Measurements from ENCODE around the gene EXOC4.

Gene EXOC4

DNA sequence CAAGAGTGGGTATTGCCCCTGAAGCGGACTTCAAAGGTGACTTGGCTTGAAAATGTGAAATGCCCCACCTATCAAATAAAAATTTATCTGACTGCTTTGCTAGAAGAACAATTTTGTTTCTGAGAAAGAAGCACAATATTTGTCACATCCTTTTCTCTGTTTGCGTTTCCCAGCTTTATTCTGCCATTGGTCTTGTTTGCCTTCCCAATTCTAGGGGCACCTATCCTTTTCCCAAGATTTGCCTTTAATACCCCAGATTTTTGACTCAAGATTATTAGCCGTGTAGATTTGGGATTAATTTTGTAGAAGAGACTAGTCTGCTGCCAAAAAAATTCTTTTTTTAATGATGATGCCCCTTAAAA is 764.0 kb downstream of the EXOC4 start:
- no peak for DNase-seq

DNA sequence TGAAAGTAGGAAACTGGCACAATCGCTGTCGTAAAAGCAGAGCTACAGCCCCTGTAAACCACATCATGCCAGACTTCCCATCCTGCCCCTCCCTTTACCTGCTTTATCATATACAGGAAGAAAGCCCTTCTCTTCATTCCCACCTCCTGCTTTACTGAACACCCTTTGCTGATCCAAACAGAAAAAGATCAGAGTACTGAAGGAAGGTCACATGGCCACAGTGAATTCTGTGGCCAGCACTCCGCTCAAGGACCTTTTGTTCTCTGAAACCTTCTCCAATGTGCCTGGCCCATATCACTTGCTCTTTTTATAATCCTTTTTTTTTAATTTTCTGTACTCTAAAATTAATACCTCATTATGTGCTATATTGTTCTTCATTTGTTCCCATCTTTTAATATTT is 765.4 kb downstream of the EXOC4 start:
- DNase-seq: no peak

DNA sequence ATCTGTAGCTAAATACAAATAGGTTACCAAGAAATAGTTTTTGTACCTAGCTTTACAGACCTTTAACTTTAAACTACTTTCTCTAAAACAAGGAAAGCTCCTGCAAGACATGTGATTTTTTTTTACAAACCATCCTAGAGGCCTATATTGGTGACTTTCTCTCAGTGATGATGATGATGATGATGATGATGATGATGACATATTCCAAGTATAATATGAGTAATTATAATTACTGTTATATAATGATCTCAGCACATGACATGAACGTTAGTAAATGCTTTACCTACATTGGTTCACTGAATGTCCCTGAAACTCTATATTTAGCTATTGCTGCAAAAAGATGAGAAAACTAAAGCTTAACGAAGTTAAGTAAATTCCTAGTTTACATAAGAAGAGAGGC is 766.4 kb downstream of the EXOC4 start:
- DNase-seq: no peak

DNA sequence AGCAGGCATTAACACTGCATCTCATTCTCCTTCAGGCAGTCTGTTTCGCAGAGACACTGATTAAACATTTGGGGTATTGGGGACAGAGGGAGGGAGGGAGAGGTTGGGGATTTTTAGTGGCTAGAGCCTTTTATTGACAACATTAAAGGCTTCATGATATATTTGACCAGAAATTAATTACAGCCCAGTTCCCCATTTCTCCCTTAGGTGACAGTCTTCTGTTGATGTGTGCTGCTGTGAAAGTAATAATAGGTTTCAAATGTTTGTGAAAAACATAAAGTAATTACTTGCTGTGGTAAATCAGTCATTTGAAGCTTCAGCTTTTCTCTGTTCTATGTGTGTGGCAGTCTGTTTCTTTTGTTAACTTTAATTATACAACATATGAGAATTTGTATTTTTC is 769.0 kb downstream of the EXOC4 start:
- peak; percentile 3 for DNase-seq

GRCh38 chr7:134022286-134022911 is 769.5 kb downstream of the EXOC4 start:
- peak; percentile 54 for DNase-seq

DNA sequence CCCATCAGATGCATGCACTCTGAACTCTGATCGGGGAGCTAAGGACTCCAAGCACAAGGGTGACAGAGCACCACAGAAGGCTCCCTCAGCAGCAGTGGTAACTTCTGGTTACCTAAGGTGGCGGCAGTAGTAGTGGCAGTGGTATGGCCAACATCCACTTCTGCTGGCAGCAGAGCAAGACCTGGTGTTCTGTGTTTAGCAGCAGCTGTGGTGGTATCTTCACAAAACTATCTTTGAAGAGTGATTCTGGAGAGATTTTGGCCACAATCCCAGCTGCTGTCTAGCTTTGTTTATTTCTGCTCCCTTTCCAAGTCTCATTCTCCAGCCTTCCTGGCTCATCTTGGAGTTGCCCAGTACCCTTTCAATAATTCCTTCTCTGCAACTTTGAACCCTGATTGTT is 771.9 kb downstream of the EXOC4 start:
- DNase-seq: no peak

DNA sequence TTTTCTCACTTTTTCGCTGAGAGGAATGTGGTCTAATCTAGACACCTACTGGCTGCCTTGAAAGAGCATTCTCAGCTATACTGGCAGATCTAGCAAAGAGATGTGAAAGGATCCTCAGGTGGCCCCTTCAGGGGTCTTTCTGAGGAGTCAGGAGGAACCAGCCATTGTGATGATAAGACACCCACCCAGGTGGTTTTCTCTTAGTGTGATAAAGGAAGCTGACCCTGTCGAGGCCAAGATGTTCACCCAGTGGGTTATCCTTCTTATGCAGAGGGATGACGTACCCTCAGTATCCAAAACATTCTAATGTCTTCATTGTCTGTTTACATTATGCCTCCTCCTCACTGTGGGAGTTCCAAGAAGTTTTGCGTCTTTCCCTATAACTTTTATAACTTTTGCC is 776.0 kb downstream of the EXOC4 start:
- no peak for DNase-seq

GRCh38 chr7:134029743-134030142 is 776.9 kb downstream of the EXOC4 start:
- no peak for DNase-seq

- DNase-seq: no peak
Measured at GRCh38 chr7:134030460-134030865, 777.6 kb downstream of the EXOC4 start.

- no peak for DNase-seq
Measured at GRCh38 chr7:134031835-134032617, 779.1 kb downstream of the EXOC4 start.

GRCh38 chr7:134034652-134035051 is 781.8 kb downstream of the EXOC4 start:
- no peak for DNase-seq

GRCh38 chr7:134037991-134038390 is 785.1 kb downstream of the EXOC4 start:
- DNase-seq: no peak

DNA sequence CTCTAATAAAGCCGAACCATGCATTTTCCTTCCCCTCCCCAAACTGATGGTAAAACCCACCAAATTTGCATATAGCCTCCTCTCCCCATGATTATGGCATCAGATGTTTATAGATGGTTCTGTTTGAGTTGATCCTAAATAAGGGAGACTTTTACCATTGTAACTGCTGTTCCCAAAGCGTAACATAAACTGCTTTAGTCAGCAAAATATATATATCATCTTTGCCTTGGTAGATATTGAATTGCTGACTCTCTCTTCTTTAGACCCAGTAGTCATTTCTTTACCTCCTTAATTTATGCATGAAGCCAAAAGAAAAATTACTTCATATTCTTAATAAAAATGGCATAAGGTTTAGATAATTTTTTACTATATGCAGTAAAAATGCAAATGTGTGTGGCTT is 788.1 kb downstream of the EXOC4 start:
- no peak for DNase-seq

DNA sequence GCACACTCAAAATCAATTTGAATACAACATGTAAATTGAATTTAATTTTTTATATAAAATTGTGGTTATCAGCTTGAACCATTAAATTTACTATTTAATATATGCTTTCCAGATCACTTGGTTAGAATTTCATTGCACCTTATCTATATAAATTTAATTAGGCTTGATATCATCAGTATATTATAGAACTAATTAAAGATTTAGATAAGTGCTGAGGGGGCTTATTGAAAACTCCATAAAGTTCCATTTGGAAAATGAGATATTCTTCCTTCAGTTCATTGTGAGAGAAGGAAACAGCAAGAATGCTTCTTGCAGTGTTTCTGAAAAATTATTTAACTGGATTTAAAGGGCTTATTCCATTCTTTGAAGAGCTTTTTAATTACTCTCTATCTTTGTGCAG is 788.6 kb downstream of the EXOC4 start:
- DNase-seq: no peak

DNA sequence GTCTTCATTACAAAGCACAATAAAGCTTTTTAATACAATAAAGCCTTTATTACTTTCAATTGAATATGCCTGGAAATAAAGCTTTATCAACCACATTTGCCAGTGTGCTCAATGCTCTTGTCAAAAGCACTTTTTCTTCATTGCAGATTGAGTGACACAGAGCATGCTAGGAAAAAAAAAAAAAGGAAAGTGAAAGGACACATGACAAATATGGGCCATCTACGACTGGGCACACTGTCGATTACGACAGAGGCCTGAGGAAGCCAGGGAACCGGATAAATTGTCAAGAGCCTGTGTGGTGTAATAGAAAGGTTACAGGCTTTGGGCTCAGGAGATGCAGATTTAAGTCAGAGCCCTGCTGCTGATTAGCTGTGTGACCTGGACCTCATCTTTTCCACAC is 789.4 kb downstream of the EXOC4 start:
- DNase-seq: no peak

DNA sequence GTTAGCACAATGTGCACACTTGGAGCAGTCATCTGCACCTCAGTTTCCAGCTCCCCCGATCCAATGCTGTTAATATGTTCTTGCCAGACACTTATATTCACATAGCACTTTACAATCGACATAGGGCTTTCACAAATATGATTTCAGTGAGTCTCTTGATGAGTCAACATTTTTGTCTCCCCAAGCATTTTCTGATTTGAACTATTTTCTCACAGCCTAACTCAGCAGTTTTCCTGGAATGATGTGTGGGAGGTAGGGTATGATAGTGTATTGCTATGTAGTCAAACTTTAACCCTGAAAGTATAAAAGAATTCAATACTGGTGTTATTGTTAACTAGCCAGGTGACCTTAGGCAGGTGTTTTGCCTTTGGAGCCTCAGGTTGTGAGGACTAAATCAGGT is 791.8 kb downstream of the EXOC4 start:
- no peak for DNase-seq

DNA sequence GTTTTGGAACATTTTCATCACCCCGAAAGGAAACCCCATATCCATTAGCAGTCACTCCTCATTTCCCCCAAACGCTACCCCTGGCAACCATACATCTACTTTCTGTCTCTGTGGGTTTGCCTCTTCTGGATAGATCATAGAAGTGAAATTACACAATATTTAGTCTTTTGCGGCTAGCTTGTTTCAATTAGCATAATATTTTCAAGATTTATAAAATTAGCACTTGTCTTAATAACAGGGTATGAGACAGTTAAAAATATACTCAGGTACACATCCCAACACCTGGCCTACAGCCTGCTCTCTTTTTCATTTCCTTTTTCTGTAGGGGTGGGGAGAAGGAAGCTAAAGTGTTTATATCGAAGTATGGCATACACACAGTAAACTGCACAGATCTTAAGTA is 792.8 kb downstream of the EXOC4 start:
- DNase-seq: no peak

DNA sequence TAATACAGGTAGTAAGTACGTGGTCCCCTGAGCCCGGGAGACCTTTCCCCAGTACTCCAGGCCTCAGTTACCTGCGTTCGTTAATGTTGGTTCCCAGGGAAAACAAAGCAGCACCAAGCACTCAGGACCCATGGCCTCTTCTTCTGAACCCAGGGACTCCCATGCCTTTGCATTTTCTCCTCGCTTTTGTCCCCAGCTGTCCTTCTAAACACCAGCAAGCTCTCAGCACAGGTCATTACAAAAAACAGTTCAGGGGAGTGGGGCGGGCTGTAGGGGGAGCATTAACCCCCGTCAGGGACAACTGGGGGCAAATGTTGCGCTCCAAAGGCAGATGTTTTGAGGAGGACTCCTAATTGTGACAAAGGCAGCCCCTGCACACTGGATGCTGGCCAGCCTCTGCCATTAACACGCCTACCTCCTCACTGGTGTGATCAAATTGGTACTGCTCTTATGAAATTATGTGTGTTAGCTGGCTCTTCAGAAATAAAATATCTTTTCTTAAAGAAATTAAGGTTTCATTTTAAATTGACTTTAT is 793.8 kb downstream of the EXOC4 start:
- DNase-seq: no peak

DNA sequence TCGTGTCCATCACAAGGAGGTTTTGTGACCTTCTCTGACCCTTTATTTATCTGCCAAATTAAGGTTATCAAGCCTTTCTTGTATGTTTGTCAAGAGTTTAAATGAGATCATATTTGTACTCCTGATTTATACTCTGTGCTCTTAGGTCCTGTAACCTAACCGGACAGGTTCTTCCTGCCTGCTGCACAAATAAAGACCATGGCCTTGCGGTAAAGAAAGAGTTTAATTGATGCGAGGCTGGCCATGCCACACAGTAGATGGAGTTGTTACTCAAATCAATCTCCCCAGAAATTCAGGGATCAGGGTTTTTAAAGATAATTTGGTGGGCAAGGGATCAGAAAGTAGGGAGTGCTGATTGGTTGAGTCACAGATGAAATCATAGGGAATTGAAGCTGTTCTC is 794.8 kb downstream of the EXOC4 start:
- DNase-seq: no peak

DNA sequence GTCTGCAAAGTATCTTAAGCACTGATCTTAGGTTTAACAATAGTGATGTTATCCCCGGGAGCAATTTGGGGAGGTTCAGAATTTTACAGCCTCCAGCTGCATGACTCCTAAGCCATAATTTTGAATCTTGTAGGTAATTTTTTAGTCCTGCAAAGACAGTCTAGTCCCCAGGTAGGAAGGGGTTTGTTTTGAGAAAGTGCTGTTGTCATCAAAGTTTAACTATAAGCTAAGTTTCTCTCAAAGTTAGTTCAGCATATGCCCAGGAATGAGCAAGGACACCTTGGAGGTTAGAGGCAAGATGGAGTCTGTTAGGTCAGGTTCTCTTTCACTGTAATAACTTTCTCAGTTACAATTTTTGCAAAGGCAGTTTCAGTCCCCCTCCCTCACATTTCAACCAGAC is 795.3 kb downstream of the EXOC4 start:
- no peak for DNase-seq

DNA sequence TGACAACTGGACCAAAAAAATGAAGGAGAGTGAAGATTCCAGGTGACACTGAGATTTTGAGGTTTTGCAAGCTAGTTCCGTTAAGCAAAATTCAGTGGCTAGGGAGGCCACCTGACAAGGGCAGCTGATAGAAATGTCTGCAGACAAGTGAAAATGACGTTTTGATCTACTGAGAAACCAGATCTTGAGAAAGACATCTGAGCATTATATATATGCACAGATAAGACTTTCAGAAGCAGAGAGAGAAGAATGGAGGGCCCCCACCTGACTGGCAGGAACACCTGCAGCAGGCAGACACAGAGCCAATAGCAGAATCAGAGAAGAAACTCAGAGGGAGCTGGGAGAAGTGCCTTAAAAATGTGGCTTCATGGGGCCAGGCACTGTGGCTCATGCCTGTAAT is 798.1 kb downstream of the EXOC4 start:
- no peak for DNase-seq

- no peak for DNase-seq
Measured at GRCh38 chr7:134056816-134057215, 803.9 kb downstream of the EXOC4 start.

DNA sequence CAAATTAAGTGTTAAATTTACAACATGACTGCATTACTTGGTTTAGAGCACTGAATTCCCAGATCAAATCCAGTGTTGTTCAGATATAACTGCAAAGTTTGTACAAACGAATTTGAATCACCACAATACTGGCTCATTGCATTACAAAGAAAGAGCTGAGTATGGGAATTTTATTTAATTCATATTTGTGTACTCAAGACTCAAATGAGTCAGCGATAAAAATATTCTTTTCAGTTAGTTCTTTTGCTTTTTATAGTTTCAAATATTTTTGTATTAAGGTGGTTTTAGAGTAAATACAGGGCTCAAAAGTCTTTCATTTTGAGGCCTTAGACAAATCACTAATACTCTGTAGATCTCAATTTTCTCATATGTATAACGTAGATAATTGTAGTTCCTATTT is 805.6 kb downstream of the EXOC4 start:
- no peak for DNase-seq

DNA sequence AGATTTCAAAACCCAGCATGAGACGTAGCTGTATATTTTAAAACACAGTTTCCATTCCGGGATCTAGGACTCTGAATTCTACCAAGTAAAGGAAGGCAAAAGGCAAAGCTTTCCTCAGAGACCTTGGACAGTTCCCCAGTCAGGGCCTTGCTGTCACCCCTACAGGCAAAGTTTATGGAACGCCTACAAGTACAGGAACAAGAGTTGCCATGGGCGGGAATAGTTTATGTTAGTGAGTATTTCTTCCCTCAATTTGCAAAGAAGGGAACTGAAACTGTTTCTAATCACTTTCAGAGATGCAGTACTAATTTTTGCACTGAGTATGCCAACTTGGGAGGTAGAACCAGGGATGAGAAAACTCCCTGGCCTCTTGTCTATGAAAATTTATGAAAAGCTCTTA is 806.1 kb downstream of the EXOC4 start:
- DNase-seq: no peak

DNA sequence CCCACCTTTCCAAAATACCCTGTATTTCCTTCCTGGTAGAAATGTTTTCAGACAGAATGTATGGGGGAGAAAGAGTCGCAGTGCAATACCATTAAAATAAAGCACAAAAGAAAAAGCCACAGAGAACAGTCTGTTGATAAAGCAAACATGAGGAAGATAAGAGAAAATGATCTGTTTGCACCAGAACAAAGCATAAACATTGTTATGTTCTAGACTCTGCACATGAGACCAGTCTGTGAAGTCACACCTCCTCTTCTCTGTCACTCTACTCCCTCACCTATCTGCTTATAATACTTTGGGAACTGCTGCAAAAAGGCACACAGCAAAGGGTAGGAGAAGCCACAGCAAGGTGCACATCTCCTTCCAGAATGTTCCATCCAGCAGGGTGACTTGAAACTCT is 807.0 kb downstream of the EXOC4 start:
- DNase-seq: peak; percentile 35

All from NCI-H146 (cell line).